H9 (cell line): ENCODE measurements around the gene KIF6. TPM values are rescaled to one million over a fixed set of nuclear protein-coding genes. Genes with fewer than 3 reads are reported as not detected.

Experiments
- DNase-seq: peaks from one replicate; pipeline ENCODE4 v3.0.0-alpha.2; 2017
- H2AFZ ChIP-seq: one replicate; pipeline ENCODE4 v1.6.1; 2013; ENCODE audit warnings: mild to moderate bottlenecking, low read length, control low read depth, moderate library complexity
- H2AK5ac ChIP-seq: 2 replicates; pipeline ENCODE4 v1.6.1; 2013; ENCODE audit warnings: low read length, control low read depth, mixed read lengths; ENCODE audit not compliant: insufficient read length
- H2BK120ac ChIP-seq: one replicate; pipeline ENCODE4 v1.6.1; 2013; ENCODE audit warnings: low read depth, mild to moderate bottlenecking, low read length, control low read depth, inconsistent platforms; ENCODE audit not compliant: poor library complexity, severe bottlenecking
- H2BK12ac ChIP-seq: 2 replicates; pipeline ENCODE4 v1.6.1; 2013; ENCODE audit warnings: low read length, control low read depth, mixed read lengths, low read depth; ENCODE audit not compliant: insufficient read length
- H2BK15ac ChIP-seq: 2 replicates; pipeline ENCODE4 v1.6.1; 2013; ENCODE audit warnings: low read depth, low read length, control low read depth
- H2BK20ac ChIP-seq: one replicate; pipeline ENCODE4 v1.6.1; 2013; ENCODE audit warnings: low read depth, mild to moderate bottlenecking, low read length, control low read depth, inconsistent platforms; ENCODE audit not compliant: poor library complexity, severe bottlenecking
- H2BK5ac ChIP-seq: 2 replicates; pipeline ENCODE4 v1.6.1; 2013; ENCODE audit warnings: low read length, control low read depth, mixed read lengths; ENCODE audit not compliant: insufficient read length
- H3K14ac ChIP-seq: 2 replicates; pipeline ENCODE4 v1.6.1; 2013; ENCODE audit warnings: low read length, control low read depth; ENCODE audit not compliant: insufficient read depth
- H3K18ac ChIP-seq: 2 replicates; pipeline ENCODE4 v1.6.1; 2013; ENCODE audit warnings: low read depth, mild to moderate bottlenecking, mixed read lengths, low read length, control low read depth; ENCODE audit not compliant: insufficient read length
- H3K23ac ChIP-seq: 2 replicates; pipeline ENCODE4 v1.6.1; 2013; ENCODE audit warnings: low read length, control low read depth, mixed read lengths, low read depth; ENCODE audit not compliant: insufficient read length
- H3K23me2 ChIP-seq: 2 replicates; pipeline ENCODE4 v1.6.1; 2013; ENCODE audit warnings: low read depth, mild to moderate bottlenecking, mixed read lengths, low read length, control low read depth; ENCODE audit not compliant: insufficient read length, poor library complexity, severe bottlenecking
- H3K27ac ChIP-seq: 2 replicates; pipeline ENCODE4 v1.5.1; 2013; ENCODE audit warnings: low read length, control low read depth, mixed read lengths, low read depth; ENCODE audit not compliant: insufficient read length
- H3K27me3 ChIP-seq: 2 replicates; pipeline ENCODE4 v1.6.1; 2013; ENCODE audit warnings: low read length, control low read depth, inconsistent platforms; ENCODE audit not compliant: insufficient read depth
- H3K4ac ChIP-seq: 2 replicates; pipeline ENCODE4 v1.6.1; 2013; ENCODE audit warnings: low read depth, mild to moderate bottlenecking, control low read depth, inconsistent platforms, low read length, moderate library complexity
- H3K4me1 ChIP-seq: 2 replicates; pipeline ENCODE4 v1.6.1; 2013; ENCODE audit warnings: low read length, control low read depth, inconsistent platforms; ENCODE audit not compliant: insufficient read depth
- H3K4me2 ChIP-seq: 2 replicates; pipeline ENCODE4 v1.6.1; 2013; ENCODE audit warnings: low read length, control low read depth, mixed read lengths; ENCODE audit not compliant: insufficient read length, insufficient read depth
- H3K56ac ChIP-seq: 2 replicates; pipeline ENCODE4 v1.6.1; 2013; ENCODE audit warnings: low read depth, mild to moderate bottlenecking, mixed read lengths, low read length, control low read depth; ENCODE audit not compliant: insufficient read length
- H3K79me1 ChIP-seq: 2 replicates; pipeline ENCODE4 v1.6.1; 2013; ENCODE audit warnings: low read depth, mild to moderate bottlenecking, moderate library complexity, low read length, control low read depth, inconsistent platforms; ENCODE audit not compliant: insufficient read depth, poor library complexity, severe bottlenecking
- H3K79me2 ChIP-seq: 2 replicates; pipeline ENCODE4 v1.6.1; 2013; ENCODE audit warnings: low read length, control low read depth, inconsistent platforms; ENCODE audit not compliant: insufficient read depth
- H3K9ac ChIP-seq: 2 replicates; pipeline ENCODE4 v1.6.1; 2013; ENCODE audit warnings: low read length, control low read depth, mixed read lengths; ENCODE audit not compliant: insufficient read length; ENCODE audit errors: extremely low read depth
- H3K9me3 ChIP-seq: one replicate; pipeline ENCODE4 v1.6.1; 2013; ENCODE audit warnings: low read depth, low read length, inconsistent platforms; ENCODE audit not compliant: control insufficient read depth
- H3T11ph ChIP-seq: one replicate; pipeline ENCODE4 v1.6.1; 2013; ENCODE audit warnings: mild to moderate bottlenecking, low read length, control low read depth, inconsistent platforms
- H4K20me1 ChIP-seq: one replicate; pipeline ENCODE4 v1.6.1; 2013; ENCODE audit not compliant: control insufficient read depth, insufficient read length, insufficient read depth
- H4K5ac ChIP-seq: 2 replicates; pipeline ENCODE4 v1.6.1; 2013; ENCODE audit warnings: low read depth, mild to moderate bottlenecking, mixed read lengths, low read length, control low read depth; ENCODE audit not compliant: insufficient read length
- H4K8ac ChIP-seq: replicated peaks from 2 replicates; pipeline ENCODE4 v1.6.1; 2013; ENCODE audit warnings: low read length, control low read depth, mixed read lengths, low read depth; ENCODE audit not compliant: insufficient read length
- H4K91ac ChIP-seq: 2 replicates; pipeline ENCODE4 v1.6.1; 2013; ENCODE audit warnings: low read depth, mild to moderate bottlenecking, moderate library complexity, mixed read lengths, low read length, control low read depth; ENCODE audit not compliant: insufficient read length
- H3K27ac Mint-ChIP-seq, 3 experiments: 2 replicates in 2 of 3; 3 replicates in 1 of 3; pipeline ENCODE4 v1.8.0; 2020 to 2021; ENCODE audit warnings: mixed read lengths in 3 of 3, mild to moderate bottlenecking in 1 of 3, moderate library complexity in 1 of 3
- H3K27me3 Mint-ChIP-seq: 2 replicates; pipeline ENCODE4 v1.8.0; 2021; ENCODE audit warnings: low read depth, mild to moderate bottlenecking, moderate library complexity, mixed read lengths
- H3K36me3 Mint-ChIP-seq, 3 experiments: 2 replicates in 2 of 3; 3 replicates in 1 of 3; pipeline ENCODE4 v1.8.0; 2020 to 2021; ENCODE audit warnings: low read depth in 3 of 3, mixed read lengths in 3 of 3; ENCODE audit not compliant: insufficient read depth in 1 of 3
- H3K4me1 Mint-ChIP-seq, 2 experiments: 2 replicates each; pipeline ENCODE4 v1.8.0; 2020; ENCODE audit warnings: mixed read lengths in 2 of 2
- H3K4me3 Mint-ChIP-seq, 2 experiments: 2 replicates in 1 of 2; 3 replicates in 1 of 2; pipeline ENCODE4 v1.8.0; 2020 to 2021; ENCODE audit warnings: mild to moderate bottlenecking in 2 of 2, mixed read lengths in 2 of 2, moderate library complexity in 1 of 2
- H3K9me3 Mint-ChIP-seq, 2 experiments: 2 replicates in 1 of 2; 3 replicates in 1 of 2; pipeline ENCODE4 v1.8.0; 2020; ENCODE audit warnings: mild to moderate bottlenecking in 2 of 2, mixed read lengths in 2 of 2, moderate library complexity in 1 of 2
- CTCF ChIP-seq: fragments of 200-600 bp; sonication (generic); conservative IDR thresholded peaks from 3 replicates; pipeline ENCODE4 v1.8.0; 2021; ENCODE audit warnings: antibody characterized with exemption, mild to moderate bottlenecking
- whole genome bisulfite sequencing: extraction: QIAGEN DNeasy Blood & Tissue Kit; methylation state at CpG from one replicate; pipeline ENCODE4 v1.1.7; 2013; ENCODE audit warnings: missing lambda C conversion rate, low lambda C conversion rate, mixed read lengths; ENCODE audit not compliant: insufficient read length; ENCODE audit errors: extremely low coverage; 5-methylcytosine and 5-hydroxymethylcytosine counted together
- total RNA-seq: library from RNA; stranded (reverse); gene quantifications from 2 replicates; pipeline ENCODE4 v1.2.1, GENCODE V29; 2021

KIF6 gene
- total RNA-seq, 1 experiment from 2014 or later: 0.63 TPM

- H3K27me3 ChIP-seq: no peaks in the 10 kb centered on the region
- no peak overlapping the region for H2BK5ac ChIP-seq
- H3K36me3 Mint-ChIP-seq: no peaks in the 10 kb centered on the region
- H2BK20ac ChIP-seq: no peak overlapping the region
- DNase-seq: no peak
- no peak overlapping the region for H3K56ac ChIP-seq
- H3K79me2 ChIP-seq: no peaks in the 10 kb centered on the region
- H3K4me1 ChIP-seq: 0 out of 2 replicates have a peak, but pooled peaks cover 2% of the 10 kb centered on the region
- no peak overlapping the region for H3K27ac ChIP-seq
- H2BK120ac ChIP-seq: no peak overlapping the region
- no peak for TF ChIP-seq CTCF
- H3K4me1 Mint-ChIP-seq: peaks cover 27 to 28% of the 10 kb centered on the region in 2 experiments
- no peak overlapping the region for H3K4ac ChIP-seq
- H3K27ac Mint-ChIP-seq: no peak overlapping the region
- H3K23me2 ChIP-seq: no peaks in the 10 kb centered on the region
- H3K9ac ChIP-seq: no peak overlapping the region
- H3K27me3 Mint-ChIP-seq: peaks cover 7% of the 10 kb centered on the region; the same call in 1 of the 2 replicates
- H4K91ac ChIP-seq: no peak overlapping the region
- no peak overlapping the region for H2BK12ac ChIP-seq
- no peaks in the 10 kb centered on the region for H3K79me1 ChIP-seq
- H4K5ac ChIP-seq: no peak overlapping the region
- no peak overlapping the region for H2AK5ac ChIP-seq
- no peak overlapping the region for H3K4me2 ChIP-seq
- H3K9me3 Mint-ChIP-seq: no peaks in the 10 kb centered on the region; a peak in 1 of 5 replicates
- H2AFZ ChIP-seq: no peak overlapping the region
- no CpG with 5 or more reads among the region's 6 CpGs for WGBS
- no peak overlapping the region for H3T11ph ChIP-seq
- H2BK15ac ChIP-seq: no peak overlapping the region
- H3K23ac ChIP-seq: no peak overlapping the region
- no peaks in the 10 kb centered on the region for H3K9me3 ChIP-seq
- H3K18ac ChIP-seq: no peak overlapping the region
- no peak overlapping the region for H3K4me3 Mint-ChIP-seq
- no peaks in the 10 kb centered on the region for H4K20me1 ChIP-seq
- no peak overlapping the region for H3K14ac ChIP-seq
- H4K8ac ChIP-seq: no peak overlapping the region
Measured at GRCh38 chr6:39300739-39301138, 424.5 kb downstream of the KIF6 start.
